Activated CD4-positive, alpha-beta T cell treated with anti-CD3 and anti-CD28 coated beads for 36 hours (primary cell): ENCODE measurements around the gene SLC7A8. TPM values are rescaled to one million over a fixed set of nuclear protein-coding genes. Genes with fewer than 3 reads are reported as not detected.
A peak's percentile ranks its signal among the peaks of the same experiment; 100 is the strongest.
"Not testable (repeated sequence)": the region's sequence is repeated elsewhere in the genome, so short reads cannot be mapped to it uniquely, and the experiment has no call there.

Source experiments
- ATAC-seq: fragments of 200-7000 bp; cut with Tn5 transposase; one replicate; pipeline ENCODE4 v1.10.0; 2021; ENCODE audit warnings: mild to moderate bottlenecking, moderate library complexity
- CTCF ChIA-PET: fragments of 350-600 bp; sonication (Branson Sonifier 250); formaldehyde crosslinking; loops from one replicate; lab custom pipeline; 2021; ENCODE audit warnings: antibody characterized with exemption; lab: Charles Lee
- POLR2A ChIA-PET: fragments of 350-600 bp; sonication (Branson Sonifier 250); formaldehyde crosslinking; loops from one replicate; lab custom pipeline; 2021; ENCODE audit warnings: antibody characterized with exemption, inconsistent platforms; lab: Charles Lee
- DNase-seq: peaks from one replicate; pipeline ENCODE4 v3.0.0-alpha.2; 2020
- H3K27ac Mint-ChIP-seq: one replicate; pipeline ENCODE4 v1.8.0; 2021; ENCODE audit warnings: mixed read lengths
- H3K27me3 Mint-ChIP-seq: one replicate; pipeline ENCODE4 v1.8.0; 2021; ENCODE audit warnings: mixed read lengths
- H3K36me3 Mint-ChIP-seq: one replicate; pipeline ENCODE4 v1.8.0; 2021; ENCODE audit warnings: low read depth, mixed read lengths
- H3K4me1 Mint-ChIP-seq: one replicate; pipeline ENCODE4 v1.8.0; 2021; ENCODE audit warnings: mixed read lengths
- H3K4me3 Mint-ChIP-seq: one replicate; pipeline ENCODE4 v1.8.0; 2021; ENCODE audit warnings: mild to moderate bottlenecking, moderate library complexity, mixed read lengths
- H3K9me3 Mint-ChIP-seq: one replicate; pipeline ENCODE4 v1.8.0; 2021; ENCODE audit warnings: low read depth, mixed read lengths
- intact Hi-C, 2 experiments: fragments of 100-400 bp; cut with DNase I in 1 of 2; cut with micrococcal nuclease in 1 of 2; formaldehyde crosslinking; loops; one replicate each; pipeline versions ENCODE4 v1.14.2 to v1.15.1; 2022 to 2024; cut with DNase I, micrococcal nuclease
- total RNA-seq, 2 experiments: library from RNA; stranded (reverse); gene quantifications; one replicate each; pipeline ENCODE4 v1.2.3, GENCODE V29; 2021

SLC7A8 gene
- total RNA-seq, 2 experiments from 2014 or later: 0.89 to 1.6 TPM

DNA sequence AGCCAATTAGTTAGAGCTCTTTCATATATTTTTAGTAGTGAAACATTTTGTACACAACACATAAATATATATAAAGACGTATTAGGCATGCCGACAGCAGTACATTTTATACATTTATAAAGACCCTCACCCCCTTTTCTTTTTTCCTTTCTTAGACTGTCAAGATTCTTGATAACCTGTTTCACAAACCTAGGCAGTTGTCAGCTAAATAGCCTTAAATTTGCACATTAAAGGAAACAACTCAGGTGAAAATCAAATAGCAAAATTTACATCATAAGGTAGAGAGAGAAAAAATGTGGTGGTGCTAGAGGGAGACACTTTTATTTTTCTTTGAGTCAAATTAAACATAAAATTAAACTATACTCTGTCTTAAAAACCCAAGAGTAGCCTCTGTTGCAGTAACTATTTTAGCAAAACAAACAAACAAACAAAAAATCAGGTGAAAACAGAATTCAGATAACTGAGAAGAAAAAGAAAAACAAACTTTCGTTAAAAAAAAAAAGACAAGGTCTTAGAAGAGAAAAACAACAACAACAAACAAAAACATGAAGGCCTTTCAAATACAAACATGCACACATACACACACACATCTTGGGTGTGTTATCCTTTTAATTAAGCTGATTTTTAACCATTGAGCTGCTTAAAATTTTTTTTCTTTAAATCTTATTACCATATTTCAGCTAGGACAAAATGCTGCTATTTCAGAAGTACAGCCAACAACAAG is 23.1 kb upstream of the SLC7A8 start:
- no peak for DNase-seq
- H3K27me3 Mint-ChIP-seq: peaks cover 8% of the 10 kb centered on the region
- ATAC-seq: no peak
- no peaks in the 10 kb centered on the region for H3K4me1 Mint-ChIP-seq
- ChIA-PET POLR2A (no interaction called here), CTCF (interaction anchor here (1.1 to 1.9 kb wide), 4 partner anchors 10 to 138 kb away, joined by 3 to 9 read pairs (median 3); no protein-coding TSS in a partner anchor)
- H3K9me3 Mint-ChIP-seq: no peaks in the 10 kb centered on the region
- intact Hi-C loops: no loop called here
- H3K36me3 Mint-ChIP-seq: no peaks in the 10 kb centered on the region
- H3K4me3 Mint-ChIP-seq: no peak overlapping the region
- no peak overlapping the region for H3K27ac Mint-ChIP-seq

DNA sequence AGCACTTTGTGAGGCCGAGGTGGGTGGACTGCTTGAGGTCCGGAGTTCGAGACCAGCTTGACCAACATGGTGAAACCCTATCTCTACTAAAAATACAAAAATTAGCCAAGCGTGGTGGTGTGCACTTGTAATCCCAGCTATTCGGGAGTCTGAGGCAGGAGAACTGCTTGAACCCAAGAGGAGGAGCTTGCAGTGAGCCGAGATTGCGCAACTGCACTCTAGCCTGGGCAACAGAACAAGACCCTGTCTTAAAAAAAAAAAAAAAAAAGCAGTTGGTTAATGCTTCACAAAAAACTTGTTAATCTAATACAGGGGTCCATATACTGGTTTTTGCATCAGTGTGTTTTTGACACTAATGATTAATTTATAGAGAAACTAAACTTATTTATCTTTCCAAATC is 18.5 kb upstream of the SLC7A8 start:
- DNase-seq (no peak), ATAC-seq (no peak)
- no peak overlapping the region for H3K4me3 Mint-ChIP-seq
- no peak overlapping the region for H3K27ac Mint-ChIP-seq
- H3K27me3 Mint-ChIP-seq: no peaks in the 10 kb centered on the region
- POLR2A ChIA-PET: no interaction called here
- H3K4me1 Mint-ChIP-seq: no peaks in the 10 kb centered on the region
- H3K36me3 Mint-ChIP-seq: no peaks in the 10 kb centered on the region
- CTCF ChIA-PET: interaction anchor here (0.8 to 2.5 kb wide), 3 partner anchors 12 to 81 kb away, joined by 3 to 8 read pairs (median 5); no protein-coding TSS in a partner anchor
- no peaks in the 10 kb centered on the region for H3K9me3 Mint-ChIP-seq
- intact Hi-C loops: no loop called here

DNA sequence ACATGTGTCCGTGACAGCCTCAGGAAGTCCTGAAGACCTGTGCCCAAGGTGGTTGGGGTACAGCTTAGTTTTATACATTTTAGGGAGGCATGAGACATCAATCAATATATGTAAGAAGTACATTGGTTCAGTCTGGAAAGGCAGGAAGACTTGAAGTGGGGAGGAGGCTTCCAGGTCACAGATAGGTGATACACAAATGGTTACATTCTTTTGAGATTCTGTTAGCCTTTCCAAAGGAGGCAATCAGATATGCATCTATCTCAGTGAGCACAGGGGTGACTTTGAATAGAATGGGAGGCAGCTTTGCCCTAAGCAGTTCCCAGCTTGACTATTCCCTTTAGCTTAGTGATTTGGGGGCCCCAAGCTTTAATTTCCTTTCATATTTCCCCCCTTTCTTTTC is 15.7 kb upstream of the SLC7A8 start:
- H3K4me3 Mint-ChIP-seq, H3K9me3 Mint-ChIP-seq, POLR2A ChIA-PET, H3K27ac Mint-ChIP-seq, intact Hi-C loops, H3K27me3 Mint-ChIP-seq, ATAC-seq, DNase-seq, H3K4me1 Mint-ChIP-seq, H3K36me3 Mint-ChIP-seq: not testable (repeated sequence)
- CTCF ChIA-PET: interaction anchor here (1.0 to 1.7 kb wide), 5 partner anchors 8 to 99 kb away, joined by 3 to 5 read pairs (median 4); no protein-coding TSS in a partner anchor

DNA sequence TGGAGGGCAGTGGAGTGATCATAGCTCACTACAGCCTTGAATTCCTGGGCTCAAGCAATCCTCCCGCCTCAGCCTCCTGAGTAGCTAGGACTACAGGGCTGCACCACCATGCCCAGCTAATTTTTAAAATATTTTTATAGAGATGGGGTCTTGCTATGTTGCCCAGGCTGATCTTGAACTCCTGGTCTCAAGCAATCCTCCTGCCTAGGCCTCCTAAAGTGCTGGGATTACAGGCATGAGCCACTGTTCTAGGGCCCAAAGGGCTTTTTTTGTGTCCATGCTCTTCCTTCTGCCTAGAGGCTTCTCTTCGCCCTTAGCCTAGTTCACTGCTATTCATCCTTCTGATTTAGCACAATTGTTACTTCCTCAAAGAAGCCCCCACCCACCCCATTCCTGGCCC is 13.0 kb upstream of the SLC7A8 start:
- H3K4me1 Mint-ChIP-seq, H3K27ac Mint-ChIP-seq, DNase-seq, H3K36me3 Mint-ChIP-seq, ATAC-seq, intact Hi-C loops, H3K27me3 Mint-ChIP-seq, POLR2A ChIA-PET, H3K4me3 Mint-ChIP-seq, H3K9me3 Mint-ChIP-seq, CTCF ChIA-PET: not testable (repeated sequence)

DNA sequence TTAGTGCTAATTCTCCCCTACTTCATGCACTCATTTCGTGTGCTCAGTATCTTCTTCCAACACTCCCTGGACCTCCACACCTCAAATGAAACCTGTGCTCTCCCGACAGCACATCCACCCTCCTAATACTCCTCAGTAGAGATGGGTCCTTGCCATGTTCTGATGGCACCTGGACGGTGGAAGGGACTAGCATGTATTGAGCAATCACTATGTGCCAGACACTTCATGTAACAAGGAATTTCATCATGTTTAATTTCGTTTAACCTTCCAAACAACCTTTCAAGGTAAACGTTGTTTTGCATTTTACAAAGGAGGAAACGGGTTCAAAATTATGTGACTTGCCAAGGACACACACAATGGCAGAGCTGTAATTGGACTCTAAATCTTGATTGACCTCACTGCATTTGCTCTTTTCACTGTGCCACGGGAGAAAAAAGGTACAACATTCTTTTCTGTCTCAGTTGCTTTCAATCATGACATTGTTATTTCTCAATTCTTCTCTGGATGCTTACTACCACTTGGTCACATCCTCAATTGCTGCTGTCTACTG is 12.2 kb upstream of the SLC7A8 start:
- Mint-ChIP-seq H3K36me3 (no peaks in the 10 kb centered on the region), H3K27ac (no peak overlapping the region), H3K4me1 (no peaks in the 10 kb centered on the region), H3K9me3 (no peaks in the 10 kb centered on the region), H3K4me3 (no peak overlapping the region), H3K27me3 (no peaks in the 10 kb centered on the region)
- POLR2A ChIA-PET: no interaction called here
- CTCF ChIA-PET: interaction anchor here (1.8 kb wide), 1 partner anchor 74 kb away, joined by 8 read pairs; no protein-coding TSS in a partner anchor
- DNase-seq (no peak), ATAC-seq (no peak)
- intact Hi-C loops: no loop called here

DNA sequence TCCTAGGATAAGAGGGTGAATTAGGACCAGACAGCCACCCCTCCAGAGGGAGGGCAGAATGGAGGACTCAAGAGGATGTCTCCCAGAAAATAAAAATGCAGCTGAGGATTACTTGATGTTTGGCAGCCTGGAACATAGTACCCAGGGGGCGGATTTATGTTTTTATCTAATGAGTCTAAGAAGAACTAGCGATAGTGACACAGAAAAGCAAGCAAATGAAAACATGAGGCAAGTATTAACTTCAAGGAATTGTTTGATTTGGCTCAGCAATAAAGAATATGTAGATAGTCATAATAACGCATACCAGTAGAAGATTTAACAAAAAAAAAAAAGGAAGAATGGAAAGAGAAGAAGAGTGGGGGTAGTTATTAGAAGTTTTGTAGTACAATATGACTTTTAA is 10.0 kb upstream of the SLC7A8 start:
- DNase-seq (no peak), ATAC-seq (no peak)
- H3K27me3 Mint-ChIP-seq: no peaks in the 10 kb centered on the region
- H3K27ac Mint-ChIP-seq: no peak overlapping the region
- no peaks in the 10 kb centered on the region for H3K4me1 Mint-ChIP-seq
- ChIA-PET CTCF (interaction anchor here (1.1 kb wide), 1 partner anchor 116 kb away, joined by 3 read pairs; no protein-coding TSS in a partner anchor), POLR2A (no interaction called here)
- intact Hi-C loops: no loop called here
- H3K9me3 Mint-ChIP-seq: no peaks in the 10 kb centered on the region
- H3K36me3 Mint-ChIP-seq: no peaks in the 10 kb centered on the region
- no peak overlapping the region for H3K4me3 Mint-ChIP-seq

DNA sequence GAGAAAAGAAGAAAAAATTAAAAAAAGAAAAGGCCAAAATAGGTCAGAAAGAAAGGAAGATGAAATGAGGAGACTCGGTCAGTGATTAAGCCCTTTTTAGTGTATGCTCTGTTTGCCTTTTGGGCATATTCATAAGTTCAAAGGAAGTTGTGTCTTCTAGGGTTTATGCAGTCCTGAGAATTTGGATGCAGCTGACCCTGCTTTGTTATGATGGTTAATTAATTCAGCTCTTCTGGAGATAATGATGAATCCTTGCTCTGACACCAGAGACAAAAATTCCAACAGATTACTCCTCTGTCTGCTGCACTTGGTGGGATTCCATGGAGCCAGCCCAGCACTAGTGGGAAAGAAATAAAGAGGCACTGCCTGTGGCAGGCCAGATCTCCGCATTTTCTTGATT is 4.5 kb upstream of the SLC7A8 start:
- ChIA-PET POLR2A (interaction anchor here (0.9 kb wide), 1 partner anchor 11 kb away, joined by 3 read pairs; no protein-coding TSS in a partner anchor), CTCF (interaction anchor here (0.8 to 16.8 kb wide), 15 partner anchors 11 to 130 kb away, joined by 3 to 276 read pairs (median 4); partner anchors contain the start of genes ACIN1, C14orf119, CDH24 and CEBPE)
- intact Hi-C loops: loop anchor here (1.0 to 5.0 kb wide), 3 partner anchors 68 to 201 kb away; no protein-coding TSS in a partner anchor
- no peaks in the 10 kb centered on the region for H3K27me3 Mint-ChIP-seq
- H3K9me3 Mint-ChIP-seq: no peaks in the 10 kb centered on the region
- ATAC-seq: no peak
- no peak for DNase-seq
- H3K4me1 Mint-ChIP-seq: peaks cover 2% of the 10 kb centered on the region
- H3K27ac Mint-ChIP-seq: no peak overlapping the region
- no peak overlapping the region for H3K4me3 Mint-ChIP-seq
- no peaks in the 10 kb centered on the region for H3K36me3 Mint-ChIP-seq

DNA sequence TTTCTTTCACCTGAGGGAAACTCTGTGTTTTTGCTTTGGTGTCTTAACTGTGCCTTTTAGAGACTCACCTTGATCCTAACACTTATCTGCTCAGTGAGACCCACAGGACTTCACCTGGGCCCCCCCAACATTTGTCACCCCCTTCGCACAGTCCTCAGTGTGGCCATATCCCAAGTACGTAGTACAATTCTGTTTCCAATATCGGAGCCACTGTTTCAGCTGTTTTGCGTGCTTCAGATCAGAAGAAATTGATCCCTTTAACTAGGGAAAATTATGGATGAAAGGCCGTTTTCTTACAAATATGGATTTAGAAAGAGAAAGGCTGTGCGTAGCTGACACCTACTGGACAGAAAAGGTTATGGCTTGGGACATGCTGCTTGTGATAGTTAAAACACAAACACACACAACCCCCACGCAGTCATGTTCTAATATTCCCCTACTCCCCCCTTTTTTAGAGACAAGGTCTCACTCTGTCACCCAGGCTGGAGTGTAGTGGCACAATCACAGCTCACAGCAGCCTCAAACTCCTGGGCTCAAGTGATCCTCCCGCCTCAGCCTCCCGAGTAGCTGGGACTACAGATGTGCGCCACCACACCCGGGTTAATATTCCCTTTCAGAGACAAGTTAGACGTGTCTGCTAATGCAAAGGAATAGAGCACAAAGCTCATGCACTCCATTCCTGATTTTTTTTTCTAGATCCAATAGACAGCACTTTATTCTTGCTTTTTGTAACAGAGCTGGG is 3.6 kb upstream of the SLC7A8 start:
- no peaks in the 10 kb centered on the region for H3K27me3 Mint-ChIP-seq
- ATAC-seq: peak; percentile 74

DNA sequence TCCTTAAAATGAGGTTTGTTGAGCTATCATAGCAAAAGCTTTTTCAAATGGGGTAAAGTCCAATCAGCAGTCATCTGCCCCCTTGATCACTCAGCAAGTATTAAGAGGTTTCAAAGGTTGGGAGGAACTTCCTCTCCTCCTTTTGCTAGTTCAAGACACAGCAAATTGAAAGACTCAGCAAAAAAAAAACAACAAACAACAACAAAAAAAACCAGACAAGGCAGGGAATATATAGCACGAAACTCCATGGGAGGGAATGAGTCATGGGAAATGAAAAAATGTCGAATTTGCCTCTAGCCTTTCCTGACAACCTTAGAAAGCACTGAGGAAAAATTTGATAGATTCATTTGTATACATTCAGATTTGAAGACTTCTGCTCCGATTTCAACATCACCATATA is 1.6 kb upstream of the SLC7A8 start:
- intact Hi-C loops: loop anchor here in 1 of 2 experiments (5.0 kb wide), 1 partner anchor 198 kb away; no protein-coding TSS in a partner anchor
- ChIA-PET CTCF (interaction anchor here (0.7 to 16.8 kb wide), 11 partner anchors 10 to 227 kb away, joined by 3 to 276 read pairs (median 4); partner anchors contain the start of gene CEBPE), POLR2A (no interaction called here)
- Mint-ChIP-seq H3K4me3 (no peak overlapping the region), H3K4me1 (peaks cover 2% of the 10 kb centered on the region), H3K27me3 (peaks cover 16% of the 10 kb centered on the region), H3K36me3 (no peaks in the 10 kb centered on the region), H3K9me3 (no peaks in the 10 kb centered on the region), H3K27ac (no peak overlapping the region)
- no peak for DNase-seq
- ATAC-seq: no peak

More for the DNA sequence above, 3.6 kb upstream of the SLC7A8 start:
- Mint-ChIP-seq H3K4me3 (no peak overlapping the region), H3K4me1 (peaks cover 2% of the 10 kb centered on the region), H3K9me3 (no peaks in the 10 kb centered on the region), H3K36me3 (no peaks in the 10 kb centered on the region), H3K27ac (no peak overlapping the region)
- CTCF ChIA-PET: interaction anchor here (0.6 to 16.8 kb wide), 27 partner anchors 8 to 215 kb away, joined by 3 to 276 read pairs (median 4); partner anchors contain the start of genes ACIN1, C14orf119, CDH24 and CEBPE
- POLR2A ChIA-PET: interaction anchor here (0.9 kb wide), 2 partner anchors 11 to 66 kb away, joined by 3 read pairs; no protein-coding TSS in a partner anchor
- intact Hi-C loops: loop anchor here (1.0 to 5.0 kb wide), 3 partner anchors 67 to 200 kb away; no protein-coding TSS in a partner anchor
- DNase-seq: peak; percentile 39

DNA sequence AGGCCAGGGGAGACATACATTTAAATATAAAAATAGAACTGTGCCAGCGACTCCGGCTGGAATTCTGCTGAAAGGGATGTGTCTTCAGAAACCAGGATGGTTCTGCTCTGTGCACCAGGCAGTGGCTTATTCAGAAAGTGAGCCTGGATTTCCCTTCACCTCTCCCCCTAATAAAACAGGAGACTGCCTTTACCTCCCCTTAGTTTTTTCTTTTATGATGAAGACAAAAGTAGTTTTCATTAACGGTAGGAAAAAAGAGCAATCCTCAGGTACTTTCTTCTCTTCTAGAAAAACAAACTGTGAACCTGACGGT is 346 bp downstream of the SLC7A8 start:
- ATAC-seq (no peak), DNase-seq (no peak)
- intact Hi-C loops: no loop called here
- CTCF ChIA-PET: interaction anchor here (0.7 to 16.8 kb wide), 4 partner anchors 11 to 106 kb away, joined by 3 to 276 read pairs (median 8); partner anchors contain the start of gene CEBPE
- Mint-ChIP-seq H3K4me3 (no peak overlapping the region), H3K9me3 (no peaks in the 10 kb centered on the region), H3K4me1 (peaks cover 2% of the 10 kb centered on the region), H3K36me3 (no peaks in the 10 kb centered on the region), H3K27me3 (peaks cover 24% of the 10 kb centered on the region), H3K27ac (no peak overlapping the region)
- POLR2A ChIA-PET: no interaction called here
